Liver (tissue), 3 donors: ENCODE results near the gene UFM1.

Experiments
- ATF3 ChIP-seq: IDR thresholded peaks from 2 replicates; pipeline ENCODE4 v1.6.1; 2016; ENCODE audit warnings: antibody characterized with exemption
- CTCF ChIP-seq: fragments of 150-350 bp; IDR thresholded peaks from 2 replicates; pipeline ENCODE4 v1.5.1; 2017; ENCODE audit warnings: improper control_type of control experiment, low read depth, low read length; ENCODE audit not compliant: missing input control
- EGR1 ChIP-seq, 2 donors: IDR thresholded peaks; 2 replicates each; pipeline ENCODE4 v1.6.1; 2016 to 2018; ENCODE audit warnings: antibody characterized with exemption in 2 of 2, low read depth in 2 of 2
- FOXA1 ChIP-seq: IDR thresholded peaks from 2 replicates; pipeline ENCODE4 v1.6.1; 2016; ENCODE audit warnings: antibody characterized with exemption
- GABPA ChIP-seq, 2 donors: IDR thresholded peaks in 1 of 2; conservative IDR thresholded peaks in 1 of 2; 2 replicates each; pipeline ENCODE4 v1.6.1; 2016; ENCODE audit warnings: antibody characterized with exemption in 2 of 2, mild to moderate bottlenecking in 1 of 2, moderate library complexity in 1 of 2
- JUND ChIP-seq, 2 donors: IDR thresholded peaks; 2 replicates each; pipeline ENCODE4 v1.6.1; 2016; ENCODE audit warnings: antibody characterized with exemption in 2 of 2
- MAX ChIP-seq: IDR thresholded peaks from 2 replicates; pipeline ENCODE4 v1.6.1; 2016; ENCODE audit warnings: antibody characterized with exemption
- REST ChIP-seq: IDR thresholded peaks from 2 replicates; pipeline ENCODE4 v1.6.1; 2016; ENCODE audit warnings: antibody characterized with exemption, mild to moderate bottlenecking
- RXRA ChIP-seq, 2 donors: IDR thresholded peaks; 2 replicates each; pipeline ENCODE4 v1.6.1; 2017 to 2018; ENCODE audit warnings: antibody characterized with exemption in 2 of 2, mild to moderate bottlenecking in 1 of 2
- SP1 ChIP-seq: IDR thresholded peaks from 2 replicates; pipeline ENCODE4 v1.6.1; 2018; ENCODE audit warnings: antibody characterized with exemption, mild to moderate bottlenecking
- TAF1 ChIP-seq: conservative IDR thresholded peaks from 2 replicates; pipeline ENCODE4 v1.6.1; 2016; ENCODE audit warnings: antibody characterized with exemption, mild to moderate bottlenecking
- YY1 ChIP-seq: IDR thresholded peaks from 2 replicates; pipeline ENCODE4 v1.6.1; 2016; ENCODE audit warnings: antibody characterized with exemption, mild to moderate bottlenecking
- ZBTB33 ChIP-seq: IDR thresholded peaks from 2 replicates; pipeline ENCODE4 v1.6.1; 2016; ENCODE audit warnings: antibody characterized with exemption
- donor health status: healthy.
- donor health status: healthy.

- TF ChIP-seq CTCF (no peak), GABPA (IDR thresholded peaks at IDR 0.05 in 1 of 2, conservative IDR thresholded peaks at IDR 0.05 in 1 of 2) (no peak), MAX (no peak), ATF3 (no peak), SP1 (no peak), YY1 (no peak), JUND (IDR thresholded peaks at IDR 0.05) (no peak), TAF1 (no peak), EGR1 (IDR thresholded peaks at IDR 0.05; ENCODE audit: low read depth in 2 of 2) (no peak), ZBTB33 (no peak), REST (no peak), FOXA1 (no peak), RXRA (IDR thresholded peaks at IDR 0.05) (no peak)
Observed at GRCh38 chr13:38412266-38412665, 62.6 kb downstream of the UFM1 start.
